Epithelial cell of proximal tubule (primary cell): ENCODE data around the gene XRCC1. TPM values are rescaled to one million over a fixed set of nuclear protein-coding genes. Genes with fewer than 3 reads are reported as not detected.
A peak's percentile ranks its signal among the peaks of the same experiment; 100 is the strongest.
"Not testable (repeated sequence)": the region's sequence is repeated elsewhere in the genome, so short reads cannot be mapped to it uniquely, and the experiment has no call there.

Experiments used
- DNase-seq: peaks from one replicate; pipeline ENCODE4 v3.0.0-alpha.2; 2011; ENCODE audit warnings: low read depth
- H3K4me3 ChIP-seq: 2 replicates; pipeline ENCODE4 v1.5.1; 2011; ENCODE audit warnings: low read depth, mild to moderate bottlenecking, low read length
- total RNA-seq: library from RNA; depleted of rRNA; stranded (reverse); fragments of >200 nt; gene quantifications from 2 replicates; pipeline ENCODE4 v1.2.3, GENCODE V29; 2015
- TF ChIP-seq, protein P1 (sequence below): conservative IDR thresholded peaks from 2 replicates; pipeline ENCODE4 v1.5.1; 2012; ENCODE audit warnings: low read depth, mild to moderate bottlenecking, low read length

The XRCC1 gene
- total RNA-seq, 1 donor from 2014 or later = 31.4 TPM

DNA sequence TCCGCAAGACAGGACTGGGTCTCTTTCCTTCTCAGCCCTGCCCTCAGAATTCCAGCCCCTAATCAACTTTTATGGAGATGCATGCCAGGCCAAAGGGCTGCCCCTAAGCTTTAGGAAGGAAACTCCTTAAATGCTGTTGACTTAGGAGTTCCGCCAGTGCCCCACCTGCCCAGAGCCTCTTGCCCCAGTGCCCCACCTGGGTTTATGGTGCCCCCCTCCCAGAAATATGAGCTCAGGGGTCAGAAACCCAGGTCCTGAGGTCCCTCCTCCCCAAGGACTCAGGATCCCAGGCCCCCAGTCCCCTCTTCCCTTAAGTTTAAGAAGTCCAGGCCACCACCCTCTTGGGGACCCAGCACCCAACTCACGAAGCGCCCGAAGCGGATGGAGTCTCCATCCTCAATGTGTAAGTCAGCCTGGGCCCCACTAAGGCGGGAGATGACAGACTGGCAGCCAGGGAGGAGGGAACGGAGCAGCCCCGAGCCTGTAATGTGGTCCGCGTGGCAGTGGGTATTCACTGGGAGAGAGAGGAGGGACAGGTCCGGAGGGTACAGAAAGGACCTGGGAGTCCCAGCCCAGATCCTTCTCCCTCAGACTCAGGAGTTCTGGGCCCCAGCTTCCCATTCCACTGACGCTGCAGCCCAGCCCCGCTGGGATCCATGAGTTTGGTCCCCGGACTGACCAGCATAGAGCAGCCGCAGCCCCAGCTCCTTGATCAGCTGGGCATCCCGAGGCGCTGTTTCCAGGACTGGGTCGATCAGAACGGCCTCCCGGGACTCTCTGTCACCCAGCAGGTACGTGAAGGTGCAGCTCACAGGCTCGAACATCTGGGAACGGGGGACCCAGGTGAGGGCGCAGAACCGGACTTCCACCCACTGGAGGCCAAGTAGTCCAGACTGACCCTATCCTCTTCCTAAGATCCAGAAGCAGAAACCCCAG lies 49.2 kb downstream of the XRCC1 start:
- DNase-seq = no peak
- TF ChIP-seq, protein P1, sequence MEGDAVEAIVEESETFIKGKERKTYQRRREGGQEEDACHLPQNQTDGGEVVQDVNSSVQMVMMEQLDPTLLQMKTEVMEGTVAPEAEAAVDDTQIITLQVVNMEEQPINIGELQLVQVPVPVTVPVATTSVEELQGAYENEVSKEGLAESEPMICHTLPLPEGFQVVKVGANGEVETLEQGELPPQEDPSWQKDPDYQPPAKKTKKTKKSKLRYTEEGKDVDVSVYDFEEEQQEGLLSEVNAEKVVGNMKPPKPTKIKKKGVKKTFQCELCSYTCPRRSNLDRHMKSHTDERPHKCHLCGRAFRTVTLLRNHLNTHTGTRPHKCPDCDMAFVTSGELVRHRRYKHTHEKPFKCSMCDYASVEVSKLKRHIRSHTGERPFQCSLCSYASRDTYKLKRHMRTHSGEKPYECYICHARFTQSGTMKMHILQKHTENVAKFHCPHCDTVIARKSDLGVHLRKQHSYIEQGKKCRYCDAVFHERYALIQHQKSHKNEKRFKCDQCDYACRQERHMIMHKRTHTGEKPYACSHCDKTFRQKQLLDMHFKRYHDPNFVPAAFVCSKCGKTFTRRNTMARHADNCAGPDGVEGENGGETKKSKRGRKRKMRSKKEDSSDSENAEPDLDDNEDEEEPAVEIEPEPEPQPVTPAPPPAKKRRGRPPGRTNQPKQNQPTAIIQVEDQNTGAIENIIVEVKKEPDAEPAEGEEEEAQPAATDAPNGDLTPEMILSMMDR = no peak
- H3K4me3 ChIP-seq = peak overlapping the region; percentile 95

DNA sequence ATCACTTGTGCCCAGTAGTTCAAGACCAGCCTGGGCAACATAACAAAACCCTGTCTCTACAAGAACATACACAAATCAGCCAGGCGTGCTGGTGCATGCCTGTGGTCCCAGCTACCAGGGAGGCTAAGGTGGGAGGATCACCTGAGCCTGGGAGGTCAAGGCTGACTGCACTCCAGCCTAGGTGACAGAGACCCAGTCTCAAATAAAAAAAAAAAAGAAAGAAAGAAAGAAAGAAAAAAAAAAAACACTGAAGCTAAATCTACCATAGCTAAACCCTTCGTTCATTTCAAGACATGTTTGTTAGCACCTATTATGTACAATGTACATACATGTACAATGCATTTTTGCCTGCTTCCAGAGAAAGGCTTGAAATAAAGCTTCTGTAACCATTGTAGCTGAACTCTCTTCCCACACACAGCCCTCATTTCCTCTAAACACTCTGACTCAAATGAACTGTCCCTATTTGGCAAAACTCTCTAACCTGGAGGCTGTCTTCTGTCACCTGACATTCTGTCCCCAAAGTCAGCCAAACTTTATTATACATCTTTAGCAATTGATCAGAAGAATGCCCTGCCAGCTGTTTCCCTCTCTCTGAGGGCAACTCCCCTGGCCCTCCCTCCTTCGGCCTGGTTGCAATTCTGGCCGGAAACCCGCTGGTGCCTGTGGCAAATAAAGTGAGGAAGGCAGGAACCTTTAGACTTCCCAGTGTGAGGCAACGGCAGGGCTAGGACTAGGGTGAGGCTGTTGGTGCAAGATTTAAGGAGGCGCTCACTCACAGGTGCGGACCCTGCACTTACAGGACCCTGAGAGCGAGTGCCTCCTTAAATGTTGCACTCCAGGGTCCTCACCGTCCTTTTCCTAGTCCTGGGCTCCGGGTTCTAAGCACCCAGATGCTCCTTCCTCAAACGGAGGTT lies 50.1 kb downstream of the XRCC1 start:
- H3K4me3 ChIP-seq = peak overlapping the region; percentile 95
- no peak for DNase-seq
- TF ChIP-seq, protein P1 = no peak

DNA sequence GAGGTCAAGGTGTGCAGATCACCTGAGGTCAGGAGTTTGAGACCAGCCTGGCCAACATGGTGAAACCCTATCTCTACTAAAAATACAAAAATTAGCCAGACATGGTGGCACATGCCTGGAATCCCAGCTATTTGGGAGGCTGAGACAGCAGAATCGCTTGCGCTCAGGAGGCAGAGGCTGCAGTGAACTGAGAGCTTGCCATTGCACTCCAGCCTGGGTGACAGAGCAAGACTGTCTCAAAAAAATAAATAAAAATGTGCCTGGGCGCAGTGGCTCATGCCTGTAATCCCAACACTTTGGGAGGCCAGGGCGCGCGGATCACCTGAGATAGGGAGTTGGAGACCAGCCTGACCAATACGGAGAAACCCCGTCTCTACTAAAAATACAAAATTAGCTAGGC lies 51.6 kb downstream of the XRCC1 start:
- H3K4me3 ChIP-seq, DNase-seq: not testable (repeated sequence)

DNA sequence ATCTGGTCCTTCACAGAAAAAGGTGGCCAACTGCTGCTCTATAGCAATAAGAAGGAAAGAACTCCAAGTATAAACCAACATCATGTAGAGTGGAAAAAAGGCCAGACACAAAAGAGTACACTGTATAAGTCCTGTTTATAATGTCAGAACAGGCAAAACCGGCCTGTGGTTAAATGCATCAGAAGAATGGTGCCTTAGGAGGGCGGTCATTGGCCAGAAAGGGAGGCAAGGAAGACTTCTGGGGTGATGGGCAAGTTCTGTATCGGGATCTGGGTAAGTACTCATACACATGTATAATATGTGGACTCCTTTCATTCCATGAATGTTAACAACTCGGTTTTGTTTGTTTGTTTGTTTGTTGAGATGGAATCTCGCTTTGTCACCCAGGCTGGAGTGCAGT lies 52.4 kb downstream of the XRCC1 start:
- TF ChIP-seq, protein P1 = no peak
- DNase-seq = no peak
- H3K4me3 ChIP-seq = no peak overlapping the region

DNA sequence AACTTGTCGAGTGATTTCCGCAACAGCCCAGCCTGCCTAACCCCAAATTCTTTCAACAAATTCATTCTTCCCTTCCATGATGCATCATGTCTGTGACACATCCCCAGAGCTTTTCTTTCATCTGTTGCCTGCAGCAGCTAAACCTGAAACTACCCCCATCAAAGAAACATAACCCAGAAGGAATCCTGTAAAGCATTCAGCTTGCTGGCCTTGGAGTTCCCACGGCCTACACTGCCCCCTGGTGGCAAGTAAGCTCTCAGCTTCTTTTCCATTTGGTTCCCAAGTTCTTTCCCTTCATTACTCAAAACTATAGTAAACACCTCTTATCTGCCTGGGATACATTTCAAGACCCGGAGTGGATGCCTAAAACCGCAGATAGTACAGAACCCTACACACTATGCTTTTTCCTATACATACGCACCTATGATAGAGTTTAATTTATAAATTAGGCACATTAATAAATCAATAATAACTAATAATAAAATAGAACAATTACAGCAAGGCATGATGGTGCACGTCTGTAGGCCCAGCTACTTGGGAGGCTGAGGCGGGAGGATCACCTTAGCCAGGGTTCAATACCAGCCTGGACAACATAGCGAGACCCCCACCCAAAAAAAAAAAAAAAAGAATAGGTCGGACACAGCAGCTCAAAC lies 55.8 kb downstream of the XRCC1 start:
- TF ChIP-seq, protein P1 = peak; percentile 97
- no peak overlapping the region for H3K4me3 ChIP-seq
- DNase-seq = no peak

DNA sequence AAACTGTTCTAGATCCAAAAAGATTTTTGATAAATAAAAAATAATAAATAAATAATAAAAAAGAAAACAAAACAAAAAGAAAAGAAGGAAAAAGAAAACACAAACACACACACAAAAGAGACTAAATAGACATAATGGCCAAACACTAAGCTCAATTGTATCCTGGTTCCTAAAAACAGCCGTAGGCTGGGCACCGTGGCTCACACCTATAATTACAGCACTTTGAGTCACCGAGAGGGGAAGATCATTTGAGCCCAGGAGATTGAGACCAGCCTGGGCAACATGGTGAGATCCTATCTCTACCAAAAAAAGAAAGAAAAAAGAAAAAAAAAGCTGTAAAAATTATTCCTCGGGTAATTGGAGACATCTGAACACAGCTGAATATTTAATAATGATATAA lies 57.3 kb downstream of the XRCC1 start:
- TF ChIP-seq, protein P1 = no peak
- DNase-seq = no peak
- no peak overlapping the region for H3K4me3 ChIP-seq

DNA sequence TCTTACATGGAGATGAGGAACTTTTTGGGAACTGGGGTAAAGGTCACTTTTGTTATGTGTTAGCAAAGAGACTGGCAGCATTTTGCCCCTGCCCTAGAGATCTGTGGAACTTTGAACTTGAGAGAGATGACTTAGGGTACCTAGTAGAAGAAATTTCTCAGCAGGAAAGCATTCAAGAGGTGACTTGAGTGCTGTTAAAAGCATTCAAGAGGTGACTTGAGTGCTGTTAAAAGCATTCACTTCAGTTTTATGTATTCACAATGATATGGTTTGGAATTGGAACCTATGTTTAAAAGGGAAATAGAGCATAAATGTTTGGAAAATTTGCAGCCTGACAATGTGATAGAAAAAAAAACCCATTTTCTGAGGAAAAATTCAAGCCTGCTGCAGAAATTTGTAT lies 62.9 kb downstream of the XRCC1 start:
- not testable (repeated sequence) for H3K4me3 ChIP-seq, DNase-seq
